ENCODE data around the gene ZFPM1.
"Not testable (repeated sequence)": the region's sequence is repeated elsewhere in the genome, so short reads cannot be mapped to it uniquely, and the experiment has no call there.

Gene ZFPM1

DNA sequence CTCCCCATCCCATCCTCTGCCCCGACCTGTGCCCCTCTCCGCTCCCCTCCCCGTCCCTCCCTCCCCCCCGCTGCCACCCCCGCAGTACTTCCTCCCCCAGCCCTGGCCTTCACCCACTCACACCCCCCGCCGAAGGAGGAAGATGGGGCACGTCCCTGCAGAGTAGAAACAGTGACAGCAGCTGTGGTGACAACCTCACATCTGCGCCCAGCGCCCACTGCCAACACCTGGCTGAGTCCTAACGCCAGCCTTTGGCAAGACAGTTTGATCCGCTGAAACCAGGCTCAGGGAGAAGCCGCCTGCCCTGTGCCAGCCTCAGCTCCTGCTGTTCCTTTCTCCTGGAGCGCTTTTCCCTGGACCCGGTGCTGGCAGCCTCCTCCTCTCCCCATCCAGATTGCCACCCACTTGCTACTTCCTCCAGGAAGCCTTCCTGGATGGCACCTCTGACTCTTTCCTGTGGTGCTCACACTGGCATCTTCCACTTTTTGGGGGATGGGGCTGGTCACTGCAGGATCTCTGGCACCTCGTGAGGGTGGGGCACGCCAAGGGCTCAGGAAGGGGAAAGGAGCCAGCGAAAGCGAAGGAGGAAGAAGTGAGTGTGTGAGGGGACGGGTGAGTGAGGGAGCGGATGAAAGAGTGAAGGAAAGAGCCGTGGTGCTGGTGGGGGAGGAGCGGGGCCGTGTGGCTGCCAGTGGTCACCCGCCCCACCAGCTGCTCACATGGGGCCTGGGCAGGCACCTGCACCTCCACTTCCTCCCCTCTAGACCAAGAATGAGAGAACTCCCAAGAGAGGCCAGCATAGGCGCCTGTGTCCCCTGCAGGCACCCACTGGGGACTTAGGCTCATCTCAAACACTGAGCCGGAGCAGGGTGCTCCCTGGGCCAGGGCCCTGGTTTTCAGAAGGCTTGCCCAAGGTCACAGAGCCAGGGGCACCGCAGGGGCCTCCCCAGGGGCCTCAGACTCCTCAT lies 27.0 kb downstream of the ZFPM1 start:
- H3K27ac ChIP-seq = no peak overlapping the region
- TF ChIP-seq, protein P1, sequence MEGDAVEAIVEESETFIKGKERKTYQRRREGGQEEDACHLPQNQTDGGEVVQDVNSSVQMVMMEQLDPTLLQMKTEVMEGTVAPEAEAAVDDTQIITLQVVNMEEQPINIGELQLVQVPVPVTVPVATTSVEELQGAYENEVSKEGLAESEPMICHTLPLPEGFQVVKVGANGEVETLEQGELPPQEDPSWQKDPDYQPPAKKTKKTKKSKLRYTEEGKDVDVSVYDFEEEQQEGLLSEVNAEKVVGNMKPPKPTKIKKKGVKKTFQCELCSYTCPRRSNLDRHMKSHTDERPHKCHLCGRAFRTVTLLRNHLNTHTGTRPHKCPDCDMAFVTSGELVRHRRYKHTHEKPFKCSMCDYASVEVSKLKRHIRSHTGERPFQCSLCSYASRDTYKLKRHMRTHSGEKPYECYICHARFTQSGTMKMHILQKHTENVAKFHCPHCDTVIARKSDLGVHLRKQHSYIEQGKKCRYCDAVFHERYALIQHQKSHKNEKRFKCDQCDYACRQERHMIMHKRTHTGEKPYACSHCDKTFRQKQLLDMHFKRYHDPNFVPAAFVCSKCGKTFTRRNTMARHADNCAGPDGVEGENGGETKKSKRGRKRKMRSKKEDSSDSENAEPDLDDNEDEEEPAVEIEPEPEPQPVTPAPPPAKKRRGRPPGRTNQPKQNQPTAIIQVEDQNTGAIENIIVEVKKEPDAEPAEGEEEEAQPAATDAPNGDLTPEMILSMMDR (IDR thresholded peaks at IDR 0.05) = no peak
- no peak for TF ChIP-seq ZFX (IDR thresholded peaks at IDR 0.05; ENCODE audit: borderline replicate concordance)

DNA sequence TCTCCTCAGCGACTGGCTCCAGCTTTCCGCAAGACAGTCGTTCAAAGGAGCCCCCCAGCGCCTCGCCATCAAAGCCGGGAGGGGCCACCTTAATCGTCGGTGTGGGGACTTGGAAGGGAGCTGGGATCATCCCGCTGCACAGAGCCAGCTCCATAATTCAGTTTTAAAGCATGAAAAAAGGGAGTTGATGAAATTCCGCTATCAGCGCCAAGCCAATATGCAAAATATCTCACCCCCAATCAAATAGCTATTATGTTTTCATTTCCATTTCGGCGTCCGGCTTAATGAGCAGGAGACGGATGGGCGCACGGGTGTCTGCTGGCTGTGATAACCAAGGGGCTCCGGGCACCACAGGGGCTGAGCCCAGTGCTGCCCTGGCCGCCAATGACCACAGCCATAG lies 27.7 kb downstream of the ZFPM1 start:
- H3K27ac ChIP-seq = no peak overlapping the region
- TF ChIP-seq ZFX (IDR thresholded peaks at IDR 0.05; ENCODE audit: borderline replicate concordance) = no peak
- TF ChIP-seq, protein P1 (IDR thresholded peaks at IDR 0.05) = no peak

DNA sequence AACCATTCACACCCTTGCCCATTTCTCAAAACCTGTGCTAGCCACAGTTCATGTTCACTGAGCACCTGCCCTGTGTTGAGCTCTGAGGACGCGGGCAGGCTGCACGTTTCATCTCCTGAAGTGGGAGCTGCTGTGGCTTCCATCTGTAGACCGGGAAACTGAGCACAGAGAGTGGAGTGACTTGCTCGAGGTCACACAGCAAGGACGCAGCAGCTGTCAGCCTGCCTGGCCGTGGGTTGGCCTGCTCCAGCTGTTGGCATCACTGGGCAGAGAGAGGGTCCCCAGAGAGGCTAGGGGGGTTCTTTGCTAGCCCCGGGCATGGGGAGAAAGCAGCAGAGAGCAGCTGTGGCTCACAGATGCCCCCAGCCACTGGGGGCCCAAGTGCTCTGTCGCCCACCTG lies 28.8 kb downstream of the ZFPM1 start:
- no peak for TF ChIP-seq ZFX (IDR thresholded peaks at IDR 0.05; ENCODE audit: borderline replicate concordance)
- TF ChIP-seq, protein P1 (IDR thresholded peaks at IDR 0.05) = no peak
- no peak overlapping the region for H3K27ac ChIP-seq

DNA sequence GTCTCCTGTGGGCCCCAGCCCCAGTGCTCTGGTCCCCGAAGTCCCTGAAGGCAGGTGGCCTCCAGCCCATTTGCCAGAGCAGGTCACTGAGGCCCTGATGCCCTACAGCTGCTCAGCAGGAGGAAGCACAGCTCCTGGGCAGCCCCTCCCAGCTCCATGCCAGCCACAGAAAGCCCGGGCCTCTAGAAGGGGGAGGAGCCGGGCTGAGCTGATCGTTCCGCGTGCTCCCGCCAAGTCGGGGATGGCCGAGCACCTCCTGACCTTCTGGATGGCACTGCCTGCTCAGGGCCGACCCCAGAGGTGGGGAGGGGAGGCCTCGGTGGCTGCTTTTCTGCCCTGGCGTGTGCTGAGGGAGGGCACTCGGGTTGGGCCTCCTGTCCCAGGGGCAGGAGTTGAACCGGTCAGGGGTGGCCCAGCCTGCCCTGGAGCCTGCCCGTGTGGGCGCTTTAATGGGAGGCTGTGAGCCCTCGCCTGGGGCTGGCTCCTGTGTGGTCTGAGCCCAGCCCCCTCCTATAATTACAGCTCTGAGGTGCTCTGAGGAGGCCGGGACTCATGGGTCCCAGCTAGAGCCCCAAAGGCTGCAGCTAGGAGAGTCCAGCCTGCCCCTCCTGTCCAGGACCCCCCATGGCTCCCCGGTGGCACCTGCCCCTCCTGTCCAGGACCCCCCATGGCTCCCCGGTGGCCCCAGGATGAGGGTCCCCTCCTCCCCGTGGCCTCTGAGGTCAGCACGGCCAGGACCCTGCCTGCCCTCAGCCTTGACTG lies 29.7 kb downstream of the ZFPM1 start:
- H3K27ac ChIP-seq = no peak overlapping the region
- TF ChIP-seq, protein P1 (IDR thresholded peaks at IDR 0.05) = no peak
- TF ChIP-seq ZFX (IDR thresholded peaks at IDR 0.05; ENCODE audit: borderline replicate concordance) = no peak

DNA sequence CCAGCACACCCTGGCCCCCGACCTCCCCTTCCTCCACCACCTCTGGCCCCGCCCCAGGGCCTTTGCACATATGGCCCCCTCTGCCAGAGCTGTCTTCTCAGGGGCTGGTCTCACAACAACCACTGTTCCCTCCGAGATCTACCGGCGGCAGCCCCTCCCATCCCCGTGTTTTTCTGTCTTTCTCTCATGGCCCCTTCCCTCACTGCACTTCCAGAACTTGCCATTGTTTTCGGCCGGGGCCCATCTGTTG lies 30.2 kb downstream of the ZFPM1 start:
- H3K27ac ChIP-seq = no peak overlapping the region
- TF ChIP-seq, protein P1 (IDR thresholded peaks at IDR 0.05) = no peak
- TF ChIP-seq ZFX (IDR thresholded peaks at IDR 0.05; ENCODE audit: borderline replicate concordance) = no peak

DNA sequence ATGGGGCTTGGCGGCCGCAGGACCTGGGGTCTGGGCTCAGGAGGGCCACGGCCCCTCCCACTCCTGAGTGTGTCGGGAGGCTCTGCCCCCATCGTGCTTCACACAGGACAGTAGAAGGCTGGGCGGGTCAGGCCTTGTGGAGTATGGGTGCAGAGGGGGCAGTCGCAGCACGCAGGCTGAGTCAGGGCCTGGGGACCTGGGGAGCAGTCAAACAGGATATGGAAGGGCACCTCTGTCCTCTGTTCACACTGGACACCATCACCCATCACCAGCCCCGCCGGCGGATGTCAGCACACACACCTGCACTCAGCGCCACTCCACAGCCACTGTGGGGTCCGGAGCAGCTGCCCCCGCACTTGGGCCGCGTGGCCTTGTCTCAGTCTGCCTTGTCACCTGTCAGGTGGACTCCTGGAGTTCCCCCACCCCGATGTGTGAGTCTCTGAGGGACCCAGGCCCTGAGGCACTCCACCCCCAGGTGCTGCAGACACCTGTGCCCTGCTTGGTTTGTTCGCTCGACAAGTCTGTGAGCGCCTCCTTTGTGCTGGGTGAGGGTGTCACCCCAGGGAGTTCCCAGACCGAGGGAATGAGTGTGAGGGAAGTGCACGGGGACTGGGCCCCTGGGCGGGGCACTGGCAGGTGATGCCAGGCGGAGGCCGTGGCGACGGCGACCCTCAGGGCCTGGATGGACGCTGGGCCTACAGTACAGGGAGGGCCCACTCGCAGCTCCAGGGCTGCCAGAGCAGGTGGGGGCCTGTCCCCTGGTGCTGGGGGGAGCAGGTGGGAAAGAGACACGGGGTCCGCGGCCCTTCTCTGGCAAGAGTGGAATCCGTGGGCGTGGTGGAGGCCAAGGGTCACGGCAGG lies 31.7 kb downstream of the ZFPM1 start:
- TF ChIP-seq ZFX (IDR thresholded peaks at IDR 0.05; ENCODE audit: borderline replicate concordance) = no peak
- no peak overlapping the region for H3K27ac ChIP-seq

DNA sequence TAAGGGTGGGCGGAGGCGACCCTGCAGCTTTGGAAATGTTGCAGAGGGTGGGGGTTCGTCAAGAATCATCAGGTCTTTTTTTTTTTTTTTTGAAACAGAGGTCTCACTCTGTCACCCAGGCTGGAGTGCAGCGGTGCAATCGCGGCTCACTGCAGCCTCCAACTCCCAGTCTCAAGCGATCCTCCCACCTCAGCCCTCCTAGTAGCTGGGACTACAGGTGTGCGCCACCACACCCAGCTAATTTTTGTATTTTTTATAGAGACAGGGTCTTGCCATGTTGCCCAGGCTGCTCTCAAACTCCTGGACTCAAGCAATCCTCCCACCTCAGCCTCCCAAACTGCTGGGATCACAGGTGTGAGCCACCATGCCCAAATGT lies 32.3 kb downstream of the ZFPM1 start:
- not testable (repeated sequence) for H3K27ac ChIP-seq

Data from 22Rv1 (cell line).